Stimulated activated CD8-positive, alpha-beta memory T cell treated with anti-CD3 and anti-CD28 coated beads, Interleukin-7, amount 100 ng/mL, for 4 hours (primary cell): ENCODE measurements around the gene FAM174C.

Experiments
- DNase-seq, 2 donors: peaks; one replicate each; pipeline ENCODE4 v3.0.0-alpha.2; 2020; ENCODE audit warnings: low read depth in 2 of 2

FAM174C gene

DNA sequence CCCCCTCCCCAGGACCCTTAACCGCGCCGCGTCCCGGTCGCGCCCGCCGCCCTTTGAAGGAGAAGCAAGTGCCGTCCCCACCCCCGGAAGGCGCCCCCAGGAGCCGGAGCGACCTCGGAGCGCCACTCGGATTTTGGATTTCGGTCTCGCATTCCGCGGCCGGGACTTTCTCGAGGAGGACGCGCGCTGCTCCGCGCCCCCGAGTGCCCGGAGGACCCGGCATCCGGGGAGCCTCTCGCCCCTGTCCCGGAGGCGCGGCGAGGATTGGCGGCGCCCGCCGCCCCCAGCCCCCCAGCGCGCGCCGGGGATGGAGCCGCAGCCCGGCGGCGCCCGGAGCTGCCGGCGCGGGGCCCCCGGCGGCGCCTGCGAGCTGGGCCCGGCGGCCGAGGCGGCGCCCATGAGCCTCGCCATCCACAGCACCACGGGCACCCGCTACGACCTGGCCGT lies 25.3 kb upstream of the FAM174C start:
- DNase-seq: no peak

DNA sequence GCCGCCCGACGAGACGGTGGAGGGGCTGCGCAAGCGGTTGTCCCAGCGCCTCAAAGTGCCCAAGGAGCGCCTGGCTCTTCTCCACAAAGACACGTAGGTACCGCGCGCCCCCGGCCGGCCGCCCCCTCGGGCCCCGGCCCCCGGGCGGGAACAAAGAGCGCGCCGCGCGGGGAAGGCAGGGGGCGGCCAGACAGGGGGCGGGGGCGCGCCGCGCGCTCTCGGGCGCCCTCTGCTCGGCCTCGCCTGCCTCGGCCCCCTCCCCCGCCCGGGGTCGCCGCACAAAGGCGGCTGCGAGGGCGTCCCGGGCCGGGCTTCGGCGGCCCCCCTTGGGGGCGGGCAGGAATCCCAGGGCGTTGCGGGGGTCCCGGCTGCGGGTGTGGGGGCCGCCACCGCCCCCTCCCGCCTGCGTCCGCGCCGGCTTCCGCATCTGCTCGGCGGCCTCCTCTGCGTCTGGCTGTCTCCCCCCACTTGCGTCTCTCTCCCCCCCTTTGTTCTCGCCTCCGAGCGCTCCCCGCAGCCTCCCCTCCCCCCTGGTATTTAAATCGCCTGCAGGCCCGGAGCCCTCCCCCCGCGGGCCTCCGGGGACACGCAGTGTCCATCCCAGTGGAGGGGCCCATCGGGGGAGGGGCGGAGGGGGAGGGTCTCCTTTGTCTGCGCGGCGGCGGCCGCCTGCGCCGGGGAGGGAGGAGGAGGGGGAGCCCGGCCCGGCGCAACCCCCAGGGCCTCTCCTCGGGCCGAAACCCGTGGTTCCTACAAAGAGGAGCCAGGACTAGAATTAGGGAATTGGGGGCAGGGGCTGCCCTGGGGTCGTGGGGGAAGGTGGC lies 24.7 kb upstream of the FAM174C start:
- peak in 1 of 2 donors; percentile 70 for DNase-seq

- peak in 1 of 2 donors; percentile 64 for DNase-seq
These were observed 23.8 kb upstream of the FAM174C start for GRCh38 chr19:1251330-1252220.

DNA sequence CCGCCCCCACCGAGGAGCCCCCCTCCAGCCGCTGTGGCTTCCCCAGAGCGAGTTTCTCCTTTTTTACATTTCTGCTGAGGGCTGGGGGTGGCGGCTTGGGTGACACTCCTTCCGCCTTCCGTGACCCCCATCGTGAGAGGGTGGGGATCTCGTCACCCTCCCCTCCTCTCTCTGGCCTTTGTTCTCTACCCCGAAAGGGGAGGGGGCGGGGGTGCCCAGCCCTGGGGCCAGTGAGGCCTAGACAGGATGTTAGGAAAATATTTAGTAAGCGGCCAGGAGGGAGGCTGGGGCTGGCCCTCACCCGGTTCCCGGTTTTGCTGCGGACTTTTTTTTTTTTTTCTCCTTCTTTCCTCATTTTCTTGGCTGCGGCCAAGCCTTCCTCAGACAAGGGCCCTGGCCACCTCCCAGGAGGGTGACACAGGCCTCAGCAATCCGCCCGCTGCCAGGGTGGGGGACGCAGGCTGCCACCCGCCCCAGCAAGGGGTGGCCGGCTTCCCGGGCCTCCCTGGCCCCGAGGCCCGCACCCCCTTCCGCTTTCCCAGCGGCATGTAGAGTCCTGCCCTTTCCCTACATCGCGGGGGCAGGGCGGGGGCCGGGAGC lies 23.0 kb upstream of the FAM174C start:
- DNase-seq: peak; percentile 54 to 65

DNA sequence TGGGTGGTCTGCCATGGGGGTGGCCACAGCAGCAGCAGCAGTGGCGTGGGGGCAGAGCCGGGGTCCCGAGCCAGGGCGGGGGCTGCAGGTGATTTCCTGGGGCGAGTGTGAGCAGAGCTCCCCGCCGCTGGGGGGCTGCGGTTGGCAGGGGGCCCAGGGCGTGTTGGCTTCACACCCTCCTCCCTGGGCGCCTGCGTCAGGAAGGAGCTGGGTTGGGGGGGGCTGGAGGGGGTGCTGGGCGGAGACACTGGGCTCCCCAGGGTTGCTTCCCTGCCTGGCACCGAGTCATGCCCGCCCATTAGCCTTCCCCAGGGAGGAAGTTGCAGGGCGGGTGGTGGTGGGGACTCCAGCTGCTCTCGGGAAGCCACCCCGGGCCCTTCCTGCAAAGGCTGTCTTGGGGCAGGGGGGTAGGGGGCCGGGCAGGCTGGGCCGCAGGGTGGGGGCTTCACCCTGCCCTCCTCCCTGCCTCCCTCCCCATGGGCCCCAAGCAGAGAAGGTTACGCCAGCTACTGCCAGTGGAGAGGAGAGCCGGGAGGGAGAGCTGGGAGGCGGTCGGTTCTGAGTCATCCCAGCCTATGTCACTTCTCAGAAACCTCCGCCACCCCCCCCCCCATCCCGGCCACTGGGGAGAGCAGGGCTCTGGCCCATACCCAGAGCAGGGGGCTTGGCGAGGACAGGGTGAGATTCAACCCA lies 22.4 kb upstream of the FAM174C start:
- peak; percentile 54 to 75 for DNase-seq

DNA sequence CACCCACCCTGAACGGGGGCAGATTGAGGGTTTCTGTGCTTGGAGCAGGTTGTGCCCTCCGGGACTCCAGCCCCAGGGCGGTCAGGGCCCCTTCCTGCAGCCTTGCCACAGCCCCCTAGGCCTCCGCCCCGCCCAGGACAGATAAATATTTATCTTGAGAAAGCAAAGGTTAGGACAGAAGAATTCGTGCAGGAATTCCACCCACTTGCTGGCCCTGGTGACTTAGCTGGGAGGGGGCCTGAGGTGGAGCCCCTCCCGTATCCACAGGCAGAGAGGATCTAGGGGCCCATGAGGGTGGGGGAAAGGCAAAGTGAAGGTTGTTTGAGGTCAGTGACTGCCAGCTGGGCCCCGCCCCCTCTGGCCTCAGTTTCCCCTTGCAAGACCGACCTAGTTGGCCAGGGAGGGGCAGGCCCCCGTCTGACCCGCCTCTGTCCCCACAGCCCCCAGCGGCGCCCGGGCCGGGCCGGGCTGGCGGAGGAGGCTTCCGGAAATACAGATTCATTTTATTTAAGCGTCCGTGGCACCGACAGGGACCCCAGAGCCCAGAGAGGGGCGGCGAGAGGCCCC lies 21.7 kb upstream of the FAM174C start:
- no peak for DNase-seq

DNA sequence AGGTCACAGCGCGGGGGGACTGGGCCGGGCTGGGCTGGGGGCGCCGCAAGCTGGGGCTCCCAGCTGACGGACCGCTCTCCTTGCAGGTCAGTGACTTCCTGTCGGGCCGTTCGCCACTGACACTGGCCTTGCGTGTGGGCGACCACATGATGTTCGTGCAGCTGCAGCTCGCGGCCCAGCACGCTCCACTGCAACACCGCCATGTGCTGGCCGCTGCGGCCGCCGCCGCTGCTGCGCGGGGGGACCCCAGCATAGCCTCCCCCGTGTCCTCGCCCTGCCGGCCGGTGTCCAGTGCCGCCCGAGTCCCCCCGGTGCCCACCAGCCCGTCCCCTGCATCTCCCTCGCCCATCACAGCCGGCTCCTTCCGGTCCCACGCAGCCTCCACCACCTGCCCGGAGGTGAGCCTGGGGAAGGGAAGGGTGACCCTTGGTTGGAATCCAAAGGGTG lies 21.2 kb upstream of the FAM174C start:
- no peak for DNase-seq

DNA sequence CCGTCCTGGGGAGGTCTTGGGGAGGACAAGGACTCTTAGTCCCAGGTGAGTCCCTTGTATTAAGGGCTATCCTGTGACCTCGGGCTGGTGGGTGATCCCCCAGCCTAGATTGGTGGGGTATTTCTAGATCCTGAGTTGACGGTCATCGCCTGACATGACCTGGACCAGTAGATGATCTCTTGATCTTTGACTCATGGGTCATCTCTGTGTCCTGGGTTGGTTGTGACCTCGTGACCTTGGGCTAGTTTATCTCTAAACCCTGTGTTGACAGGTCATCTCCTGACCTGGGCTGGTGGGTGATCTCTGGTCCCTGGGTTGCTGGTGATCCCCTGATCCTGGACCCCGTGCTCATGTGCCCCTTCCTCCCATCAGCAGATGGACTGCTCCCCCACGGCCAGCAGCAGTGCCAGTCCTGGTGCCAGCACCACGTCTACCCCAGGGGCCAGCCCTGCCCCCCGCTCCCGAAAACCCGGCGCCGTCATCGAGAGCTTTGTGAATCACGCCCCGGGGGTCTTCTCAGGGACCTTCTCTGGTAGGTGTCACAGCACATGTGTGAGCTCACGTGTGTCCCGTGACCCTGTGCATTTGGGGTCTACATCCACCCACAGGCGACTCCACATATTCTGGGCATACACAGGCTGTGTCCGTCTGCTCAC lies 20.7 kb upstream of the FAM174C start:
- no peak for DNase-seq

GRCh38 chr19:1255186-1256161 lies 19.9 kb upstream of the FAM174C start:
- DNase-seq: no peak

GRCh38 chr19:1256646-1257474 lies 18.5 kb upstream of the FAM174C start:
- no peak for DNase-seq

DNA sequence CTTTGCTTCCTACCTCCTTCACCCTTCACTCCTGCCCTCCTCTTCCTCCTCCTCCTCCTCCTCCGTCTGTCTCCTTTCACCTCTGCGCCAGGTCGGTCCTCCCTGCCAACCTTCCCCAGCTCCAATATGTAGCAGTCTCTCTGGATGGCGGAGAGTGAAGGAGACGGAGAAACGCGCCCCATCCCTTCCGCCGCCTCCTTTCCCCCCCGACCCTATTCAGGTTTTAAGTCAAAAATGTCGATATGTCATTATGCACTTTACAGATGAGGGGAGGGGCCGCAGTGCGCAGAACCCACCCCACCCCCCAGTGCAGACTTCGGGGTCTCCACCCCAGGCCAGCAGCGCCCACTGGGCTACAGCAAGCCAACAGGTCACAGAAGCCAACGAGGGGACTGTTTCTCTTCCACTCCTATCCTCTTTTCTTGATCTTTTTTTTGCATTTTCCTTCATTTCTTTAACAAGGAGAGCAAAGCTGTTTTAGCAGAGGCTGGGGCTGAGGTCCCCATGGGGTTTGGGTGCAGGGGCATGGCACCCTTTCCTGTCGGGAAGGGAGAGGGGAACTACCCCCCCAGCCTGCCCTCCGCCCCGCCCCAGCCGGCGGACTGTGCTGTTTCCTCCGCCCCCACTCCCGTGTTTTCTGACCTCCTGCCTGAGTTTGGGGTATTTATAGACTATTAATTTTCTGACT lies 17.7 kb upstream of the FAM174C start:
- no peak for DNase-seq

- DNase-seq: no peak
These were observed 17.2 kb upstream of the FAM174C start for GRCh38 chr19:1258163-1258492.

DNA sequence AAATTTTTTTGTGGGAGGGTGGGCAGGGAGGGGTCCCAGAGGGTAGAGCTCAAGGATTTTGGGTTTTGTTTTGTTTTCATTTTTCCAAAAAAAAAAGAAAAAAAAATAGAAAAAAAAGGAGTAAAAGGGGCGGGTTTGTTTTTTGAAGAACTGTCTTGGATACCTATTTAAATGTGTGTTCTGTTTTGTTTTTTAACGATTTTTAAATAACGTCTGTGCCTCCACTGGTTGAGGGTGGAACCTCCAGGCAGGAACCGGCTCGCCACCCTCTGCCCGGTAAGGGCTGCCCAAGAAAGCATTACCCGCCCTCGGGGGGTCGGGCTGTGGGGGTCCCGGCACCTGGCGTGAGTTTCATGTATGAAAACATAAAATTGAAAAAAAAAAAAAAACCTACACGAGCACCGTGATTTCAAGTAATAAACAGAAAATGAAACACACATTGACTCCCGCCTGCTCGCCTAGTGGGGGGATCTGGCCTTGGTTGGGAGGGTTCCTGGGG lies 16.6 kb upstream of the FAM174C start:
- no peak for DNase-seq

GRCh38 chr19:1259206-1259875 lies 16.0 kb upstream of the FAM174C start:
- DNase-seq: peak in 1 of 2 donors; percentile 70

GRCh38 chr19:1259876-1260748 lies 15.2 kb upstream of the FAM174C start:
- peak in 1 of 2 donors; percentile 54 for DNase-seq
